NCI-H1105 (cell line): ENCODE data around the gene TSPAN9.

Source experiments
- DNase-seq: peaks from one replicate; lab custom pipeline; 2025; lab: John Stamatoyannopoulos, UW

TSPAN9 gene

GRCh38 chr12:3164454-3165077 lies 87.4 kb downstream of the TSPAN9 start:
- no peak for DNase-seq

- DNase-seq = no peak
These were observed 88.2 kb downstream of the TSPAN9 start for GRCh38 chr12:3165078-3165980.

GRCh38 chr12:3167636-3168035 lies 90.5 kb downstream of the TSPAN9 start:
- no peak for DNase-seq

DNA sequence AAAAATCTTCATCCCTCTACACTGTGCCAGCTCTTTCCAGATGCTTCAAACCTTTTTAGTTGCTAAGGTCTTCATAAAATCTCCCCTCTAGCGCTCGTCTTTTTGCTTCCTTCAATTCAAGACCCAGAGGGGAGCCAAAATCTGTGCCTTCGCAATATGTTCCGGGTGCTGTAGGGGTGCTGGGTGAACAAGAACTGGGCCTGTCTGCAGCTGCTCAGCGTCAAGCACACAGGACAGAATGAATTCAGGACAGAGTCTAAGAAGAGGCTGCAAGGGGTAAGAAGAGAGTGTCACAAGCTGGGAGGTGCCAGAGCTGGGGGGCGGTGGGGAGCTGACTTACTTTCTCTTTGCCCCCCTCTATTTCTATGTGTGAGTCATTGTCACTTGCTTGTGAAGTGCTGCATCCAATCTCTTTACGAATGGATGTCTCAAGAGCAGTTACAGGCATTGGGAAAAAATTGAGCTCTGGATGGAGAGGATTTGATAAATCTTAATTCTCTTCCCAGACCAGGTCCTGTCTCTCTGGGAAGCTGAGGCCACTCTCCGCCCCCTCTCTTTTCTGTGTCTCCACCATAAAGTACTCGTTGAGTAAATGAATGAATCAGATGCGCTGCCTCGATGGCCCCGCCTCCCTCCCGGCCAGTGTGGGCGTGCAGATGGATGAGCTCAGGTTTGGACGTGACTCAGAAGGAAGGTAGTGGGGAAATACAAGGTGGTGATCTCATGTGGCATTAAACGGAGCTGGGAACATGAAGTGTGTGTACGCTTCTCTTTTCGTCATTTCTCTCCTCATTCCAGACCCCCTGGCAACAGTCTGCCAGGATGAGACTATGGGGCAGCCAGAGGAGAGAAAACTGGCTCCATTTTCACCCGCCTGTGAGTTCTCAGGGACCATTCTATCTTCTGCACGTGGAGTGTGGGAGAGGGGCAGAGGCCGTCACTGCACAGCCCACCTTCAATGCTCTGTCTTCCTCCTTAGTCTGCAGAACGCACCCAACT lies 91.3 kb downstream of the TSPAN9 start:
- DNase-seq = no peak

GRCh38 chr12:3170423-3171194 lies 93.4 kb downstream of the TSPAN9 start:
- DNase-seq = no peak

DNA sequence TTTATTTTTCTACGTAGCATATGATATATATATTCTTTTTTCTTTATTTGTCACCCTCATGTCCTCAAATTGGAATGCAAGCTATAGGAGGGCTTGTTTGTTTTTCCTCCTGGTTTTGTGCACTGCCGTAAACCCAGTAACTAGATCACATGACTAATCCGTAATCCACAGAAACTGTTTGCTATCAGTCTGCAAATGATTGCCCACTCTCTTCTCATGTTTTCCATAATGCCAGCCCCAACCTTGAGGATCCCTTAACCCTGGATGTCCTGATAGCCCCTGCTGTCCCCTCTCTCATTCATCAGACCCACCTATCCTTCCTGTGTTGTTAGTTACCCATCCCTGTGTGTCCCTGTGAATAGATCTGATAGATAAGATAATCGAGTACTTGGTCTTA lies 94.0 kb downstream of the TSPAN9 start:
- DNase-seq = no peak

DNA sequence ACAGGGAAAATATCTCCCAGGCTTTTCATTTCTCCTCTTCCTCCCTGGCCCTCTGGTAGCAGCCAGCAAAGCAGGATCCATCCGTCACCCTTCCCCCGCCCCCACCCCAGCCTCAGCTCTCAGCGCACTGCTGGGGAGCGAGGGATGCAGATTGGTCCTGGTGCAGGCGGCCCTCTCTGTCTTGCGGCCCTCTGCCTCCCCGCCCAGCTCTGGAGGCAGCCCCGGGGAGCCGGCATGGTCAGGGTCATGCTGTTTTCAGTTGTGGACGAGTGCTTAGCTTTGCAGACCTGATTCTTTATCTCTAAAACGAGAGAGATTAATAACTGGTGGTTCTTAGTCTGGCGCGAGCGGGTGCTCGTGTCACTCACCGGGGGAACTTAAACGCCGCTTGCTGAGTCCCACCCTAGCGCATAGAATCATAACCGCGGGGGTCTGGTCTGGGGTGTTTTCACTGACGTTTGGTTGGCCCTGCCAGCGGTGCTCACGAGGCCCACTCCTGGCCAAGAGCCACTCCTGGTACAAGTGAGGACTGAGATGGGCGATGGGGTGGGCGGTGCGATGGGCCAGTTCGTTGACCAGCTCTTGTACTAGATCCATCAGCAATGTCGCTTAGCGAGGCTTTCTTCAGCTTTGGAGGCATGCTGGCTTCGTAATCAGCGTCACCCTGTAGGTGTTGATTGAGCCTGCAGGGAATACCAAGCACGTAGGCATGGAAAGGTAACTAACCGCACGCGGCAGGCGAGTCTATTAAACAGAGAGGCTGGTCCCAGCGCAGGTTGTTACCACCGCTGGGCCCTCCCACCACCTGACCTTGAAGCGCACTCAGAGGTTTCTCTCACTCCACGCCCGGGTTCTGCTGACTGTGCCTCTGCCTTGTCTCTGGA lies 95.2 kb downstream of the TSPAN9 start:
- DNase-seq = no peak

- no peak for DNase-seq
These were observed 95.9 kb downstream of the TSPAN9 start for GRCh38 chr12:3173008-3173553.

DNA sequence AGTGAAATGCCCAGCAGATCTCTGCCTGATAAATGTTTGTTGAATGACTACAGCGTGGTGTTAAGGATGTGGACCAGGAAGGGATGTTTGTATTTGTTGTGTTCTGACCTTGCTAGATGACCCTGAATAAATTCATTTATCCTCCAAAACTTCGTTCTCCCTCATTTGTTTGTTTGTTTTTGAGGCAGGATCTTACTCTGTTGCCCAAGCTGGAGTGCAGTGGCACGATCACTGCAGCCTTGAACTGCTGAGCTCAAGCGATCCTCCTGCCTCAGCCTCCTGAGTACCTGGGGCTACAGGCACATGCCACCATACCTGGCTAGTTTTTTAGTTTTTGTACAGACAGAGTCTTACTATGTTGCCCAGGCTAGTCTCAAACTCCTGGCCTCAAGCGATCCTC lies 96.7 kb downstream of the TSPAN9 start:
- DNase-seq = no peak

GRCh38 chr12:3175238-3175637 lies 98.1 kb downstream of the TSPAN9 start:
- DNase-seq = no peak

DNA sequence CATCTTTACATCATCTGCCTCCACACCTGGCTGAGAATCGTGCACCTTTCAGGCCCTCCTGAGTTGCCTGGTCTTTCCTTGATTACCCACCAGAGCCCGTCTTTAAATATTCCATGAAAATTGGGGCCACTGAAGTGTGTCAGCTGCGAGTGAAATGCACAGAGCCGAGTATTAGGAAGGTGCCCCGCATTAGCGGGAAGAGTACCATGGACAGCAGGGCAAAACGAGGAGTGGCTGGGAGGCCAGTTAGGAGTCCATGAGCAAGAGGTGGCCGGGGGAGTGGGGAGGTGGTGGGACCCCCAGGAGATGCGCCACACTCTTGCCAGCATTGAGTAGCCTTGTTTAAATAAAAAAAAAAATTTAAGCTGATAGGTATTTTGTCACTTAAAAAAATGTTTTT lies 99.6 kb downstream of the TSPAN9 start:
- no peak for DNase-seq

DNA sequence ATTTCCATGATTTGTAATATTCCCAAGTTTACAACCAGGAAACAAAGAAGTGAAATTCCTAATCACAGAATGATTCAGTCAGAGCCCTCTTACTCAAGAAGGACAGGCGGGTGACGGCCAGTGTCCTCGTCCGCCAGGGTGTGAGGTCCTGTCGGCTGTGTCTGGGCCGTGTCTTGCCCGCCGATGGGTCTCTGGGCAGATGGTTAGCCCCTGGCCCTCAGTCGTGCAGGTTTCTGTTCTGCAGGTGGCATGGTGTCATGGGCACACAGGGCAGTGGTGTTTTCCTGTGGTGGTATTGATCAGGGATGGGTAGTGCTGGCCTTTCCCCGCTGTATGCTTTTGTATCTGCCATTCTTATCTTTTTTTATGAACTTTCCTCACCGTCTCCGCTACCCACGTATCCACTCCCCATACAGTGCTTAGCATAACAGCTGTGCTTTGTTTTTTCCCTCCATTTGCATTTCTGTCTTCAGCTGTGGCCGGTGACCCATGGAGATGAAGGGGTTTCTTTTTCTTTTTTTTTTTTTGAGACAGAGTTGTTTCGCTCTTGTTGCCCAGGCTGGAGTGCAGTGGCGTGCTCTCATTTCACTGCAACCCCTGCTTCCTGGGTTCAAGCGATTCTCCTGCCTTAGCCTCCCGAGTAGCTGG lies 100.7 kb downstream of the TSPAN9 start:
- DNase-seq = no peak

DNA sequence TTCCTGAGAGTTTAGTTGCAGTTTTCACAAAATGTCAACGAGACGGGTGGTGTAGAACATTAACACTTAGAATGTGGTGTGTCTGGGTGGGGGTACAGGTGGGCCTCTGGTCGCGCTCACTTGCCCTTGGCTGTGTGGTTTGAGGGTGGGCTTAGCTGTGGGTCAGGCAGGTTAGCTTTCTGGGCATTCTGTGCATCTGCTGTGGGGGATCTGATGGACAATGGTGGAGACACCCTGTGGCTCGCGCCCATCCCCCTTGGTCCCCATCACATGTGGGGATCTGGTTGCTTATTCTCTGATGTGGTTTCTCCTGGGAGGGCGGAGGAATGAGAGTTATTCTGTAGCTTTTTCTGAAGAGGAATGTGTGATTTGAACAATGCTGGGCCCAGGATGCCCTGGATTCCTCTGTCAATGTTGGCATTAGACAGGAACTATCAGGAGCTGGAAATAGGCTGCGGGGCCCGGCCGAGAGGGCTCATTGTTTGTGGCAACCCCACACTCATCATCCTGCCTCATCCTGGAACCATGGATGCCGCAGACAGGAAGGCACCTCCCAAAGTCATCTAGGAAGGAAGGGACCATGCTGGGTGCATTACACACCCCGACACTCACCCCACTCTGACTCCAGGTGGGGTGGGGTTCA lies 101.6 kb downstream of the TSPAN9 start:
- no peak for DNase-seq

GRCh38 chr12:3179731-3180130 lies 102.6 kb downstream of the TSPAN9 start:
- DNase-seq = no peak

DNA sequence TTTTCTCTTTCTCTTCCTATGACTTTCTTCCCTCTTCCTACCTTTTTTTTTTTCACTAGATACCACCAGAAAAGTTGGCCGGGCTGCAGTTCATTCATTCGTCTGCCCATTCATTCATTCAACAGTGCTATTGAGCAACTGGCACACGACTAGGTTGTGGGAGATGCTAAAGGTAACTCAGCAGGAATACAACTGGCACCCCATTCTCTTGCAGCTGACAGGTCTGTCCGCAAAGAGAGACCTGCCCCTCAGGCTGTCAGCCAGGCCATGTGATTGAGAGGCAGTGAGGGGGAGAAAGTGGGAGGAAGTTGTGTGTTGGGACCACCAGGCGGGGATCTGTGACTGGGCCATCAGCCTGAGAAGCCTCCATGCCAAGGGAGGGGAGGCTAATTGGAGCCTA lies 105.2 kb downstream of the TSPAN9 start:
- DNase-seq = no peak

- DNase-seq = no peak
These were observed 107.3 kb downstream of the TSPAN9 start for GRCh38 chr12:3184485-3184884.

GRCh38 chr12:3185260-3185870 lies 108.2 kb downstream of the TSPAN9 start:
- DNase-seq = no peak

- DNase-seq = peak; percentile 74
These were observed 109.5 kb downstream of the TSPAN9 start for GRCh38 chr12:3186546-3187215.
